Heart left ventricle (tissue), 13 donors: ENCODE data around the gene EML6.

ENCODE experiments used
- POLR2A ChIP-seq, 2 donors: fragments of 450-650 bp; IDR thresholded peaks; one replicate each; pipeline ENCODE4 v1.6.1; 2017; ENCODE audit warnings: antibody characterized with exemption in 2 of 2, mild to moderate bottlenecking in 2 of 2, moderate library complexity in 2 of 2
- TF ChIP-seq, protein P1 (sequence below), 12 donors: fragments of 200-600 bp; sonication (generic) in 4 of 12; IDR thresholded peaks; one replicate each; pipeline versions ENCODE4 v1.5.0 to v1.8.0; 2018 to 2022; ENCODE audit warnings: antibody characterized with exemption in 12 of 12, mild to moderate bottlenecking in 5 of 12
- donor health status: ischemic (EF 13 %, LVEDD 7.1; RV severe dilation, severe dysfunction).
- donor health status: DM: no; HTN: yes; CAD: no.
- donor health status: DM: no; HTN: no; CAD: no.
- donor health status: ischemic (EF 25% LVEDD 6.9; RV normal size, moderate dysfunction).
- donor health status: ischemic (EF 25% LVEDD 5.7; RV mildly dilated, moderate dysfunction).
- donor health status: ischemic (EF 35%, LVEDD 5.7; RV mildly dilated, moderate dysfunction).
- donor health status: nonischemic (EF 11% LVEDD 7.7; RV severe dilation, severe dysfunction).
- donor health status: DM: yes; HTN: yes; CAD: no.
- donor health status: PGD.
- donor health status: ischemic (EF 29% LVEDD 5.4; RV normal size, mild dysfunction).
- donor health status: nonischemic (EF 23%, LVEDD 6.1; RV moderate dilation, normal function).

DNA sequence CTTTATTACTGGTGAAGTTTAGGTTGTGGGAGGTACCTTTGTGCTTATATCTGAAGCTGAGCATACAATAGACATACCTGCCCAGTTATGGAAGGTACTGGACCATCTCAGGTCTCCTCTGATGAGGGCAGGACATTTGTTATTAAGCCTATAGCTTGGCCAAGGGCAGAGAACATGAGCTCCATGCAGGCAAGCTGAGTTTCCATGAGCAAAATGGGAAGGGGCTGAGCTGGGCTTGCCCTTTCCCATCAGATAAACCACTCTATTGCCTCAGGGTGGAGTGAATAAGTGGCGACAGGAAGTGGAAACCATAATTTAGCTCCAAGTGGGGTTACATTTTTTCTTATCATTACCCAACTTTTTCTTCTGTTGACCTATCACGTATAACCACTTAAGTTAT lies 39.9 kb upstream of the EML6 start:
- TF ChIP-seq, protein P1, sequence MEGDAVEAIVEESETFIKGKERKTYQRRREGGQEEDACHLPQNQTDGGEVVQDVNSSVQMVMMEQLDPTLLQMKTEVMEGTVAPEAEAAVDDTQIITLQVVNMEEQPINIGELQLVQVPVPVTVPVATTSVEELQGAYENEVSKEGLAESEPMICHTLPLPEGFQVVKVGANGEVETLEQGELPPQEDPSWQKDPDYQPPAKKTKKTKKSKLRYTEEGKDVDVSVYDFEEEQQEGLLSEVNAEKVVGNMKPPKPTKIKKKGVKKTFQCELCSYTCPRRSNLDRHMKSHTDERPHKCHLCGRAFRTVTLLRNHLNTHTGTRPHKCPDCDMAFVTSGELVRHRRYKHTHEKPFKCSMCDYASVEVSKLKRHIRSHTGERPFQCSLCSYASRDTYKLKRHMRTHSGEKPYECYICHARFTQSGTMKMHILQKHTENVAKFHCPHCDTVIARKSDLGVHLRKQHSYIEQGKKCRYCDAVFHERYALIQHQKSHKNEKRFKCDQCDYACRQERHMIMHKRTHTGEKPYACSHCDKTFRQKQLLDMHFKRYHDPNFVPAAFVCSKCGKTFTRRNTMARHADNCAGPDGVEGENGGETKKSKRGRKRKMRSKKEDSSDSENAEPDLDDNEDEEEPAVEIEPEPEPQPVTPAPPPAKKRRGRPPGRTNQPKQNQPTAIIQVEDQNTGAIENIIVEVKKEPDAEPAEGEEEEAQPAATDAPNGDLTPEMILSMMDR (IDR thresholded peaks at IDR 0.05), result no peak
- TF ChIP-seq POLR2A (IDR thresholded peaks at IDR 0.05), result no peak
